Activated CD4-positive, alpha-beta T cell treated with anti-CD3 and anti-CD28 coated beads for 36 hours (primary cell): ENCODE measurements around the gene TDRD10. TPM values are rescaled to one million over a fixed set of nuclear protein-coding genes. Genes with fewer than 3 reads are reported as not detected.
A peak's percentile ranks its signal among the peaks of the same experiment; 100 is the strongest.

Experiments
- ATAC-seq: fragments of 200-7000 bp; cut with Tn5 transposase; one replicate; pipeline ENCODE4 v1.10.0; 2021; ENCODE audit warnings: mild to moderate bottlenecking, moderate library complexity
- CTCF ChIA-PET: fragments of 350-600 bp; sonication (Branson Sonifier 250); formaldehyde crosslinking; loops from one replicate; lab custom pipeline; 2021; ENCODE audit warnings: antibody characterized with exemption; lab: Charles Lee
- POLR2A ChIA-PET: fragments of 350-600 bp; sonication (Branson Sonifier 250); formaldehyde crosslinking; loops from one replicate; lab custom pipeline; 2021; ENCODE audit warnings: antibody characterized with exemption, inconsistent platforms; lab: Charles Lee
- DNase-seq: peaks from one replicate; pipeline ENCODE4 v3.0.0-alpha.2; 2020
- H3K27ac Mint-ChIP-seq: one replicate; pipeline ENCODE4 v1.8.0; 2021; ENCODE audit warnings: mixed read lengths
- H3K27me3 Mint-ChIP-seq: one replicate; pipeline ENCODE4 v1.8.0; 2021; ENCODE audit warnings: mixed read lengths
- H3K36me3 Mint-ChIP-seq: one replicate; pipeline ENCODE4 v1.8.0; 2021; ENCODE audit warnings: low read depth, mixed read lengths
- H3K4me1 Mint-ChIP-seq: one replicate; pipeline ENCODE4 v1.8.0; 2021; ENCODE audit warnings: mixed read lengths
- H3K4me3 Mint-ChIP-seq: one replicate; pipeline ENCODE4 v1.8.0; 2021; ENCODE audit warnings: mild to moderate bottlenecking, moderate library complexity, mixed read lengths
- H3K9me3 Mint-ChIP-seq: one replicate; pipeline ENCODE4 v1.8.0; 2021; ENCODE audit warnings: low read depth, mixed read lengths
- intact Hi-C, 2 experiments: fragments of 100-400 bp; cut with DNase I in 1 of 2; cut with micrococcal nuclease in 1 of 2; formaldehyde crosslinking; loops; one replicate each; pipeline versions ENCODE4 v1.14.2 to v1.15.1; 2022 to 2024; cut with DNase I, micrococcal nuclease
- total RNA-seq, 2 experiments: library from RNA; stranded (reverse); gene quantifications; one replicate each; pipeline ENCODE4 v1.2.3, GENCODE V29; 2021

TDRD10 gene
- total RNA-seq, 2 experiments from 2014 or later = not detected

- no peaks in the 10 kb centered on the region for H3K9me3 Mint-ChIP-seq
- DNase-seq (no peak), ATAC-seq (no peak)
- no peak overlapping the region for H3K4me3 Mint-ChIP-seq
- ChIA-PET CTCF (interaction anchor here (2.7 kb wide), 1 partner anchor 8 kb away, joined by 17 read pairs; no protein-coding TSS in a partner anchor), POLR2A (interaction anchor here (1.1 kb wide), 1 partner anchor 8 kb away, joined by 3 read pairs; no protein-coding TSS in a partner anchor)
- H3K36me3 Mint-ChIP-seq = no peaks in the 10 kb centered on the region
- intact Hi-C loops = no loop called here
- peaks cover 6% of the 10 kb centered on the region for H3K4me1 Mint-ChIP-seq
- H3K27me3 Mint-ChIP-seq = peaks cover 21% of the 10 kb centered on the region
- H3K27ac Mint-ChIP-seq = no peak overlapping the region
These were observed 66.3 kb downstream of the TDRD10 start for GRCh38 chr1:154568157-154568815.

GRCh38 chr1:154571244-154571963 lies 69.4 kb downstream of the TDRD10 start:
- POLR2A ChIA-PET = no interaction called here

DNA sequence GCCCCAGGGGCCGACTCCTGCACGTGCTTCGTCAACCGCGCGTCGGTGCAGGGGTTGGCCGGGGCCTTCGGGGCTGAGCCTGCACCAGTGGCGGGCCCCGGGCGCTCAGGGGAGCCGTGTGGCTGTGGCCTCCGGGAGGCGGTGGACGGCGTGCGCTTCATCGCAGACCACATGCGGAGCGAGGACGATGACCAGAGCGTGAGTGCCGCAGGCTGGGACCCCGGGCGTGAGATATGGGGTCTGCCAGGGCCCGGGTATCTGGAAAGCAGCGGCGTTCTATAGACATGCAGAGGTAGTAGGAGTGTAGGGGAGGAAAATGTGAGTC lies 69.9 kb downstream of the TDRD10 start:
- DNase-seq (no peak), ATAC-seq (no peak)
- Mint-ChIP-seq H3K4me3 (no peak overlapping the region), H3K27ac (no peak overlapping the region), H3K36me3 (no peaks in the 10 kb centered on the region), H3K27me3 (peaks cover 13% of the 10 kb centered on the region), H3K9me3 (no peaks in the 10 kb centered on the region), H3K4me1 (peaks cover 6% of the 10 kb centered on the region)
- intact Hi-C loops = no loop called here
- ChIA-PET CTCF (no interaction called here), POLR2A (no interaction called here)

More at GRCh38 chr1:154571244-154571963, 69.4 kb downstream of the TDRD10 start:
- H3K9me3 Mint-ChIP-seq = no peaks in the 10 kb centered on the region
- CTCF ChIA-PET = no interaction called here
- H3K4me3 Mint-ChIP-seq = no peak overlapping the region
- no peak overlapping the region for H3K27ac Mint-ChIP-seq
- peaks cover 6% of the 10 kb centered on the region for H3K4me1 Mint-ChIP-seq
- peaks cover 18% of the 10 kb centered on the region for H3K27me3 Mint-ChIP-seq
- intact Hi-C loops = no loop called here
- no peaks in the 10 kb centered on the region for H3K36me3 Mint-ChIP-seq
- ATAC-seq = no peak
- no peak for DNase-seq

- no peak for ATAC-seq
- no peak for DNase-seq
- POLR2A ChIA-PET = interaction anchor here (0.6 kb wide), 1 partner anchor 402 kb away, joined by 3 read pairs; no protein-coding TSS in a partner anchor
- CTCF ChIA-PET = interaction anchor here (3.0 kb wide), 1 partner anchor 13 kb away, joined by 9 read pairs; no protein-coding TSS in a partner anchor
- Mint-ChIP-seq H3K4me3 (no peak overlapping the region), H3K9me3 (no peaks in the 10 kb centered on the region), H3K36me3 (no peaks in the 10 kb centered on the region), H3K27ac (no peak overlapping the region), H3K27me3 (peaks cover 9% of the 10 kb centered on the region), H3K4me1 (peaks cover 3% of the 10 kb centered on the region)
- intact Hi-C loops = no loop called here
These were observed 70.6 kb downstream of the TDRD10 start for GRCh38 chr1:154572468-154573167.

- no peak overlapping the region for H3K4me3 Mint-ChIP-seq
- peaks cover 5% of the 10 kb centered on the region for H3K27me3 Mint-ChIP-seq
- H3K36me3 Mint-ChIP-seq = no peaks in the 10 kb centered on the region
- peaks cover under 1% of the 10 kb centered on the region for H3K4me1 Mint-ChIP-seq
- ChIA-PET POLR2A (interaction anchor here (0.6 kb wide), 1 partner anchor 402 kb away, joined by 3 read pairs; no protein-coding TSS in a partner anchor), CTCF (interaction anchor here (0.8 to 3.0 kb wide), 2 partner anchors 13 to 1857 kb away, joined by 4 to 9 read pairs; no protein-coding TSS in a partner anchor)
- DNase-seq = no peak
- ATAC-seq = no peak
- H3K27ac Mint-ChIP-seq = no peak overlapping the region
- intact Hi-C loops = no loop called here
- no peaks in the 10 kb centered on the region for H3K9me3 Mint-ChIP-seq
These were observed 71.1 kb downstream of the TDRD10 start for GRCh38 chr1:154573168-154573510.

GRCh38 chr1:154574716-154575115 lies 72.7 kb downstream of the TDRD10 start:
- ChIA-PET POLR2A (no interaction called here), CTCF (interaction anchor here (3.0 kb wide), 1 partner anchor 15 kb away, joined by 9 read pairs; no protein-coding TSS in a partner anchor)
- intact Hi-C loops = no loop called here
- Mint-ChIP-seq H3K36me3 (peaks cover 13% of the 10 kb centered on the region), H3K27ac (no peak overlapping the region), H3K4me1 (no peaks in the 10 kb centered on the region), H3K27me3 (no peaks in the 10 kb centered on the region), H3K4me3 (no peak overlapping the region), H3K9me3 (no peaks in the 10 kb centered on the region)
- ATAC-seq (peak; percentile 42), DNase-seq (peak; percentile 47)

DNA sequence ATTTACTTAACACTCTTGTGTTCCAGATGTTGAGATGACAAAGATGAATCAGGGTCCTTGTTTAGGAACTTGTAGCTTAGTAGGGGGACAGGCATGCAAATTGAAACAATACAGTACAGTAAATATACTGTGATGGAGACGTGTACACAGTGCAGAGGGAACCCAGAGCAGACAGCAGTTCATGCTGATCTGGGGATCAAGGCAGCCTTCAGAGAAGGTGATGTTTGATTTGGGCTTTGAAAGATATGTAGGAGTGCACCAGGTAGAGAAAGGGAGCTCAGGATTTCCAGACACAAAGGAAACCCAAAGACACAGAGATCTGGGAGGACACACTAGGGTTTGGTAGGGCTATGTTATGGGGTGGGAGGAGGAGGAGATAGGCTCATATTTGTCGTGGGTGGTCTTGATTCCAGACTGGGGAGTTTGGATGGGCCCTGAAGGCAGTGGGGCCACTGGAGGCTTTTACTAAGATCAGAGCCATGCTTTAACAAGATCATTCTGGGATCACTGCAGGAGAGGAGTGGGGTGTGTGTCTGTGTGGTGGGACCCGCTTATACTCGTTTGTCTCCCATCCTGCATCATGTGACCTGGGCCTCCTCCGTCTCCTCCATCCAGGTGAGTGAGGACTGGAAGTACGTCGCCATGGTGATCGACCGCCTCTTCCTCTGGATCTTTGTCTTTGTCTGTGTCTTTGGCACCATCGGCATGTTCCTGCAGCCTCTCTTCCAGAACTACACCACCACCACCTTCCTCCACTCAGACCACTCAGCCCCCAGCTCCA lies 73.3 kb downstream of the TDRD10 start:
- no peaks in the 10 kb centered on the region for H3K9me3 Mint-ChIP-seq
- H3K27me3 Mint-ChIP-seq = no peaks in the 10 kb centered on the region
- intact Hi-C loops = no loop called here
- peak; percentile 11 for ATAC-seq
- ChIA-PET POLR2A (interaction anchor here (0.9 to 1.4 kb wide), 2 partner anchors 8 to 16 kb away, joined by 3 read pairs; partner anchors contain the start of gene CHRNB2), CTCF (interaction anchor here (3.0 kb wide), 1 partner anchor 15 kb away, joined by 9 read pairs; no protein-coding TSS in a partner anchor)
- DNase-seq = no peak
- H3K27ac Mint-ChIP-seq = no peak overlapping the region
- no peaks in the 10 kb centered on the region for H3K4me1 Mint-ChIP-seq
- H3K4me3 Mint-ChIP-seq = no peak overlapping the region
- peaks cover 16% of the 10 kb centered on the region for H3K36me3 Mint-ChIP-seq

DNA sequence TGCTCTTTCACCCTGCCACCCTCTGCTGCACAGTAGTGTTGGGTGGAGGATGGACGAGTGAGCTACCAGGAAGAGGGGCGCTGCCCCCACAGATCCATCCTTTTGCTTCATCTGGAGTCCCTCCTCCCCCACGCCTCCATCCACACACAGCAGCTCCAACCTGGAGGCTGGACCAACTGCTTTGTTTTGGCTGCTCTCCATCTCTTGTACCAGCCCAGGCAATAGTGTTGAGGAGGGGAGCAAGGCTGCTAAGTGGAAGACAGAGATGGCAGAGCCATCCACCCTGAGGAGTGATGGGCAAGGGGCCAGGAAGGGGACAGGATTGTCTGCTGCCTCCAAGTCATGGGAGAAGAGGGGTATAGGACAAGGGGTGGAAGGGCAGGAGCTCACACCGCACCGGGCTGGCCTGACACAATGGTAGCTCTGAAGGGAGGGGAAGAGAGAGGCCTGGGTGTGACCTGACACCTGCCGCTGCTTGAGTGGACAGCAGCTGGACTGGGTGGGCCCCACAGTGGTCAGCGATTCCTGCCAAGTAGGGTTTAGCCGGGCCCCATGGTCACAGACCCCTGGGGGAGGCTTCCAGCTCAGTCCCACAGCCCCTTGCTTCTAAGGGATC lies 74.0 kb downstream of the TDRD10 start:
- ChIA-PET CTCF (no interaction called here), POLR2A (interaction anchor here (0.7 to 1.4 kb wide), 3 partner anchors 8 to 302 kb away, joined by 3 read pairs; partner anchors contain the start of gene CHRNB2)
- Mint-ChIP-seq H3K9me3 (no peaks in the 10 kb centered on the region), H3K36me3 (peaks cover 21% of the 10 kb centered on the region), H3K27ac (no peak overlapping the region), H3K4me3 (no peak overlapping the region), H3K4me1 (no peaks in the 10 kb centered on the region), H3K27me3 (no peaks in the 10 kb centered on the region)
- DNase-seq (no peak), ATAC-seq (no peak)
- intact Hi-C loops = no loop called here

GRCh38 chr1:154577346-154578057 lies 75.5 kb downstream of the TDRD10 start:
- intact Hi-C loops = no loop called here
- DNase-seq (no peak), ATAC-seq (peak; percentile 8)
- peaks cover 29% of the 10 kb centered on the region for H3K36me3 Mint-ChIP-seq
- CTCF ChIA-PET = interaction anchor here (0.5 to 1.3 kb wide), 3 partner anchors 17 to 127 kb away, joined by 3 read pairs; no protein-coding TSS in a partner anchor
- H3K4me1 Mint-ChIP-seq = no peaks in the 10 kb centered on the region
- H3K27me3 Mint-ChIP-seq = no peaks in the 10 kb centered on the region
- no peak overlapping the region for H3K27ac Mint-ChIP-seq
- no peaks in the 10 kb centered on the region for H3K9me3 Mint-ChIP-seq
- no peak overlapping the region for H3K4me3 Mint-ChIP-seq
- POLR2A ChIA-PET = no interaction called here

GRCh38 chr1:154578058-154578418 lies 76.0 kb downstream of the TDRD10 start:
- POLR2A ChIA-PET = no interaction called here

More at GRCh38 chr1:154578058-154578418, 76.0 kb downstream of the TDRD10 start:
- peaks cover 29% of the 10 kb centered on the region for H3K36me3 Mint-ChIP-seq
- intact Hi-C loops = no loop called here
- H3K9me3 Mint-ChIP-seq = no peaks in the 10 kb centered on the region
- H3K4me1 Mint-ChIP-seq = no peaks in the 10 kb centered on the region
- no peak overlapping the region for H3K4me3 Mint-ChIP-seq
- H3K27ac Mint-ChIP-seq = no peak overlapping the region
- CTCF ChIA-PET = interaction anchor here (0.5 to 1.3 kb wide), 5 partner anchors 9 to 513 kb away, joined by 3 read pairs; no protein-coding TSS in a partner anchor
- ATAC-seq (no peak), DNase-seq (no peak)
- no peaks in the 10 kb centered on the region for H3K27me3 Mint-ChIP-seq
